Measurements from ENCODE around the gene REN. TPM values are rescaled to one million over a fixed set of nuclear protein-coding genes. Genes with fewer than 3 reads are reported as not detected.

The REN gene
- total and polyA plus RNA-seq, 2 of the 13 experiments (the other 11 are each of a cell fraction or from before 2014, with no cell fraction given), result not detected

DNA sequence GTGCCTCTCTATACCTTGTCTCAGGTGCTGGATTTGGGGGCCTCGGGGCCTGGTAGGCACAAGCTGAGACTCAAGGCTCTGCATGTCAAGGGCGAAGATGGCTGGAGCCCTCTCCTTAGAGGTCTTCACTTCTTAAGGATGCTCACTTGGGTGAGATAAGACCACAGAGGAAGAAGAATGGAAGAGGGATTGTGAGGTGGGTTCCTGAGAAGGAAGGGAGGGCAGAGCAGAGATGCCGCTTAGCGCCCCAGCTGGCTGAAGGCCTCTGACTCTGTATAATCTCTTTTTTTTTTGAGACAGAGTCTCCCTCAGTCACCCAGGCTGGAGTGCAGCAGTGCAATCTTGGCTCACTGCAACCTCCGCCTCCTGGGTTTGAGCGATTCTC, 61.0 kb downstream of the REN start:
- TF ChIP-seq ZNF441 (CRISPR knock-in tag; IDR thresholded peaks at IDR 0.05; ENCODE audit: borderline replicate concordance) (no peak), NFATC3 (CRISPR knock-in tag; IDR thresholded peaks at IDR 0.05) (no peak), PHF8 (CRISPR knock-in tag; IDR thresholded peaks at IDR 0.05) (no peak), SRSF1 (optimal IDR thresholded peaks at IDR 0.05; ENCODE audit: low read depth, low read length) (no peak), CHCHD3 (CRISPR knock-in tag; IDR thresholded peaks at IDR 0.05) (no peak), ZSCAN29 (CRISPR knock-in tag; conservative IDR thresholded peaks at IDR 0.05) (no peak), ISL2 (CRISPR knock-in tag; IDR thresholded peaks at IDR 0.05) (no peak), ZNF564 (CRISPR knock-in tag; IDR thresholded peaks at IDR 0.05) (no peak), ZNF577 (CRISPR knock-in tag; IDR thresholded peaks at IDR 0.05; ENCODE audit: borderline replicate concordance, low read depth) (no peak), ZBTB3 (CRISPR knock-in tag; IDR thresholded peaks at IDR 0.05; ENCODE audit: borderline replicate concordance, low read depth) (no peak), ERF (CRISPR knock-in tag; IDR thresholded peaks at IDR 0.05) (no peak), ZNF207 (IDR thresholded peaks at IDR 0.05; ENCODE audit: borderline replicate concordance) (no peak), ZNF724P (CRISPR knock-in tag; IDR thresholded peaks at IDR 0.05; ENCODE audit: borderline replicate concordance) (no peak), ZFP36L2 (CRISPR knock-in tag; IDR thresholded peaks at IDR 0.05) (no peak)
- TF ChIP-seq, protein P1, sequence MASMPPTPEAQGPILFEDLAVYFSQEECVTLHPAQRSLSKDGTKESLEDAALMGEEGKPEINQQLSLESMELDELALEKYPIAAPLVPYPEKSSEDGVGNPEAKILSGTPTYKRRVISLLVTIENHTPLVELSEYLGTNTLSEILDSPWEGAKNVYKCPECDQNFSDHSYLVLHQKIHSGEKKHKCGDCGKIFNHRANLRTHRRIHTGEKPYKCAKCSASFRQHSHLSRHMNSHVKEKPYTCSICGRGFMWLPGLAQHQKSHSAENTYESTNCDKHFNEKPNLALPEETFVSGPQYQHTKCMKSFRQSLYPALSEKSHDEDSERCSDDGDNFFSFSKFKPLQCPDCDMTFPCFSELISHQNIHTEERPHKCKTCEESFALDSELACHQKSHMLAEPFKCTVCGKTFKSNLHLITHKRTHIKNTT (CRISPR knock-in tag; IDR thresholded peaks at IDR 0.05), result no peak
- TF ChIP-seq, protein P2, sequence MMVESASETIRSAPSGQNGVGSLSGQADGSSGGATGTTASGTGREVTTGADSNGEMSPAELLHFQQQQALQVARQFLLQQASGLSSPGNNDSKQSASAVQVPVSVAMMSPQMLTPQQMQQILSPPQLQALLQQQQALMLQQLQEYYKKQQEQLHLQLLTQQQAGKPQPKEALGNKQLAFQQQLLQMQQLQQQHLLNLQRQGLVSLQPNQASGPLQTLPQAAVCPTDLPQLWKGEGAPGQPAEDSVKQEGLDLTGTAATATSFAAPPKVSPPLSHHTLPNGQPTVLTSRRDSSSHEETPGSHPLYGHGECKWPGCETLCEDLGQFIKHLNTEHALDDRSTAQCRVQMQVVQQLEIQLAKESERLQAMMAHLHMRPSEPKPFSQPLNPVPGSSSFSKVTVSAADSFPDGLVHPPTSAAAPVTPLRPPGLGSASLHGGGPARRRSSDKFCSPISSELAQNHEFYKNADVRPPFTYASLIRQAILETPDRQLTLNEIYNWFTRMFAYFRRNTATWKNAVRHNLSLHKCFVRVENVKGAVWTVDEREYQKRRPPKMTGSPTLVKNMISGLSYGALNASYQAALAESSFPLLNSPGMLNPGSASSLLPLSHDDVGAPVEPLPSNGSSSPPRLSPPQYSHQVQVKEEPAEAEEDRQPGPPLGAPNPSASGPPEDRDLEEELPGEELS (CRISPR knock-in tag; IDR thresholded peaks at IDR 0.05), result no peak
- 94% methylated on average over 6 of the region's 6 CpGs for WGBS (ENCODE audit: low lambda C conversion rate)

More for the DNA sequence above, 61.0 kb downstream of the REN start:
- Histone ChIP-seq H3K79me2 (ENCODE audit: insufficient read depth, low read length) (peaks cover 86% of the 10 kb centered on the region), H3K27ac (ENCODE audit: extremely low read length, insufficient read depth, low read length) (no peak overlapping the region), H3K4me2 (ENCODE audit: low read depth, low read length) (no peak overlapping the region), H2AFZ (ENCODE audit: low read length) (no peak overlapping the region), H3K27me3 (ENCODE audit: control insufficient read depth in 1 of 2, insufficient read depth in 2 of 2, low read length in 2 of 2) (no peaks in the 10 kb centered on the region), H4K20me1 (ENCODE audit: insufficient read depth, low read length) (peaks cover 6% of the 10 kb centered on the region; the same call in 1 of the 2 replicates), H3K4me1 (ENCODE audit: insufficient read depth, low read length) (peaks cover 63% of the 10 kb centered on the region), H3K4me3 (replicated peaks in 1 of 3; ENCODE audit: insufficient read depth in 1 of 3, low read depth in 2 of 3, low read length in 3 of 3) (no peak overlapping the region), H3K36me3 (replicated peaks in 1 of 2; ENCODE audit: control insufficient read depth in 1 of 2, insufficient read depth in 2 of 2, low read length in 2 of 2) (peaks cover 0 to 2% of the 10 kb centered on the region in 2 experiments; a peak in 1 of 5 replicates), H3K9me3 (ENCODE audit: low read length) (no peaks in the 10 kb centered on the region), H3K9ac (ENCODE audit: insufficient read depth, low read depth, low read length) (no peak overlapping the region)
- no TSS peak for BruUV-seq (replicated peaks)
- ChIA-PET CTCF (ENCODE audit: low intra/inter-chr PET ratio, low total read pairs) (no interaction called here), POLR2A (interaction anchor here (0.6 kb wide), 1 partner anchor 21 kb away, joined by 3 read pairs; no protein-coding TSS in a partner anchor)
- intact Hi-C loops (cut with micrococcal nuclease; ENCODE audit: unreplicated experiment), result no loop called here
- in situ Hi-C loops (cut with HindIII; ENCODE audit: extremely low pct_ligation_motif_present, low pct_unique_long_range_greater_than_20kb), result no loop called here
- FAIRE-seq (no peak), DNase-seq (ENCODE audit: low spot score) (no peak), ATAC-seq (no peak)

Measured in HepG2 (cell line).